Islet precursor cell (in vitro differentiated cells): Measurements from ENCODE around the gene FLYWCH1.

Experiments used
- DNase-seq: peaks from one replicate; pipeline ENCODE4 v3.0.0-alpha.2; 2018

FLYWCH1 gene

DNA sequence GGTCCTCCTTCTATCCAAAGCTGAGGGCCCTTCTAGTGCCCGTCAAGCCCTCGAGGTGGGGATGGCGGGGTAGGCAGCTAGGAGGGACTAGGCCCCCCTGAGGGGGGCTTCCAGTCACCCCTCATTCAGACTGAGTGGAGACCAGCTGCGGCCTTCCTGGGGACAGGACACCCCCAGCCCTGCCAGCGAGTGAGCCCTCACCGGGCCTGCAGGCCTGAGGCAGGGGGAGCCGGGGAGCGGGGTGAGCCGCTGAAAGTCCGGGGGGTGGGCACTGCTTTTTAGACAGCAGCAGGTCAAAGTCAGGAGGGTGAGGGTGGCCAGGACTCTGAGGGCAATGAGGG, 43.7 kb downstream of the FLYWCH1 start:
- no peak for DNase-seq

DNA sequence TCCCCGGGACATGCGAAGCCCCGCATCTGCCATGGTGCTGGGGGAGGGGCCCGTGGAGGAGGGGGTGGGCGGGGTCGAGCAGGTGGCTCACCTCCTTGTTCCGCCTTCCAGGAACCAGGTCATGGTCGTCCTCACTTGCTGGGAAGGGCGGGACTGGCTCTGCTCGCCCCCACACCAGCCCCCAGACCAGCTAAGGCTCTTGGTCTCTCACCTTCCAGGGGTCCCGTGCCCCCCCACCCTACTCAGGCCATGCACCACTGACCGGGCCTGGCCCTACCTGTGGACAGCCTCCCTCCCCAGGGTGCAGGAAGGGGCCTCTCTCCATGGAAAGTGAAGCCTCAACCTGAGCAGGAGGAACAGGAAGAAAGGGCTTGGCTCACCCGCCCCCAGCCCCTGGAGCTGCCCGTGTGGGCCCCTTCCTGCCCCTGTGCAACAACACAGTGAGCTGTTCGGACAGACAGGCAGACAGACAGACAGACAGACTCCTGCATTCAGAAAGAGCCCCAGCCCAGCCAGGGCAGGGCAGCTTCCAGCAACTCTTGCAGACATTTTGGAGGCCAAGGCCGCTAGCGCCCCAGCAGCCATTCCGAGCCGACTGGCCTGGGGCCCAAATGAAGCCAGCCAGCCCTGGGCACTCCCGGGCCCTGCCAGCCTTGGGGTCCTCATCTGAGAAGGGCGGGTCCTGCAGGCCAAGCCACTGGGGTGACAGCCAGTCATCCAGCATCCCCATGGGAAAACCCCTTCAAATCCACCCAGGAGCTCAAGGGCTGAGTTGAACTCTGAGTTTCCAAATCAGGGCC, 44.2 kb downstream of the FLYWCH1 start:
- DNase-seq = peak; percentile 55

DNA sequence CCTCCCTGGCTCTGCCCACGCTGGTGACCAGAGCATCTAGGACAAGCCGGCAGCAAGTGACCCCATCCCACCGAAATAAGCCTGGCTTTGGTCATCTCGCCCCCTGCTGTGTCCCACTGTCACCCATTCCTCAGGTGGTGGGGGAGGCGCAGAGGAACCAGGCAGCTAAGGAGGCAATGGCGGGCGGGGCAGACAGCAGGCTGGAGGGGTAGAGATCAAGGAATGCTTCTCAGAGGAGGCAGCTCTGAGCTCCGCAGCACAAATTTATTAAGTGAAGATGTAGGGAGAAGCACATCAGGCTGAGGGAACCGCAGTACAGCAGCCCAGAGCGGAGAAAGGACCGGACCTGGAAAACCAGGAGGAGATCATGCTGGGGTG, 44.8 kb downstream of the FLYWCH1 start:
- no peak for DNase-seq

DNA sequence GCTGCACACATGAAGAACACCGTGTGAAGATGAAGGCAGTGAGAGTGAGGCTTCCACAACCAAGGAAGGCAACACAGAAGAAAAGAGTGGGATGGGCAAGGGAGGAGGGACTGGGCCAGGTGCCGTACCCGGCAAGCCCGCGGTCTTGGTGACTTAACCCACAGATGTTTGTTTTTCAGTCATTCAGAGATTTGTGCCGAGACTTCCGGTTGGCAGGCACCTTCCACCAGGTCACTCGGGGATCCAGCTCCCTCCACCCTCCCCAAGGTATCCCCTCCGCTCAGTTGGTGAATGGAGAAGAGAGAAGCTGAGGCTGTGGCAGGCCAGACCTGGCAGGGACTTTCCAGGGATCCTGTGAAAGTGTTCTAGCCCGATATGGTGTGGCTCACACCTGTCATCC, 47.5 kb downstream of the FLYWCH1 start:
- DNase-seq = peak; percentile 44

DNA sequence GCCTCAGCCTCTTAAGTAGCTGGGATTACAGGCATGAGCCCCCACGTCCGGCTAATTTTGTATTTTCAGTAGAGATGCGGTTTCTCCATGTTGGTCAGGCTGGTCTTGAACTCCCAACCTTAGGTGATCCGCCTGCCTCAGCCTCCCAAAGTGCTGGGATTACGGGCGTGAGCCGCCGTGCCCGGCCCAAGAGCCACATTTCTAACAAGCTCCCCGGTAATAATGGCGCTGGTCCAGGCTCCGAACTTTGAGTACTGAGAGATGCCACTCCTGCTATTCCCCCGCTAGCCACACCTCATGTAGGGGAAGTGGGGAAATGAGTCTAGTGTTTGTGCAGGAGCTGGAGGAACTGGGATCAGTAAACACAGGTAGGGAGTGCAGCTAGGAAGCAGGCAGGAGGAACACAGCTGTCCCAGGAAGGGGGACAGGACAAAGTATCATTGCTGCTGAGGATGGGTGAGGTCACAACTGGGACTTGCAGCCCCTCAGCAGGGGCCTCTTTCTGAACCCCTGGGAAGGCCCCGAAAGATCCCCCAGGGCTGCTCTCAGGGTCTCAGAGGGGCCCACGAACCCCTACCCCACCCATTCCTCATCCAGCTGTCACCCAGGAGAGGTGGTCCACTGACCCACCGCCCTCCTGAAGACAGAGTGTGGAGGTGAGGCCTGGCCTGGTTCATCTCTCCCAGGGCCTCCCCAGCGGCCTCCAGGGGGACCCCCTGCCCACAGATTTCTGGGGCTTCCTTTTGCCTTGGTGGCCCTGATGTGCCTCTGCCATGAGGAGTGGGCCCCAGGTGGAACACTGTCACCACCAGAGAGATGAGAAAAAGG, 48.7 kb downstream of the FLYWCH1 start:
- DNase-seq = no peak

DNA sequence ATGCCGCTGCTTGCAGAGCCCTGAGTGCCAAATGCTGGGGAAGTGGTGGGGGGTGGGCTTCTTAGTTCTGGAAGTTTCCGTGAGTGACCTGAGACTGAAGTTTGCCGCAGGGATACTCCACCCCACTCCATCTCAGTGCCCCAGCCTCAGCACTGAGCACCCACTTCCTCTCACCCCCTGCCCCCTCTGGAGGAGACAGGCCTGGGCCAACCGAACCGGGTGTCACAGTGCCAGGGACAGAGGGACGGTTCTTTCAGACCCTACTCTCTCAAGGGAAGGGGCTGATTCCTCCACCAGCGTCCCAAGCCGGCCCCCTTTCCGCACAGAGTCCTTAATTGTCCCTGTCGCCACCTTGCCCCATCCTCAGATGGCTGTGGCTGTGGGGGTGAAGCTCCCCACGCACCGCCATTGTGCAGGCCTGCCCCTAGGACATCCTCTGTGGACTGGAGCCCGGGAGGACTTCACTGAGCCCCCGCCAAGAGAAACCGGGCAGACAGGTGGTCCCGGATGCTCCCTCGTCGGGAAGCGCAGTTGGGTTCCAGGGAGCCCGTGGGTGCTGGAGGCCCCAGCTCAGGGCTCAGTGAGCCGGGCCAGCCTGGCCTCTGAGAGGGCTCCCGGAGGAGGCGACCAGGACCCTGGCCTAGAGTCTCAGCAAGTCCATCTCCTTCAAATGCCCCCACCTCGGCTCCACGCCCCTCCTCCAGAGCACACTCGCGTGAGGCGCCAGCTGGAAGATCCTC, 50.8 kb downstream of the FLYWCH1 start:
- DNase-seq = no peak

DNA sequence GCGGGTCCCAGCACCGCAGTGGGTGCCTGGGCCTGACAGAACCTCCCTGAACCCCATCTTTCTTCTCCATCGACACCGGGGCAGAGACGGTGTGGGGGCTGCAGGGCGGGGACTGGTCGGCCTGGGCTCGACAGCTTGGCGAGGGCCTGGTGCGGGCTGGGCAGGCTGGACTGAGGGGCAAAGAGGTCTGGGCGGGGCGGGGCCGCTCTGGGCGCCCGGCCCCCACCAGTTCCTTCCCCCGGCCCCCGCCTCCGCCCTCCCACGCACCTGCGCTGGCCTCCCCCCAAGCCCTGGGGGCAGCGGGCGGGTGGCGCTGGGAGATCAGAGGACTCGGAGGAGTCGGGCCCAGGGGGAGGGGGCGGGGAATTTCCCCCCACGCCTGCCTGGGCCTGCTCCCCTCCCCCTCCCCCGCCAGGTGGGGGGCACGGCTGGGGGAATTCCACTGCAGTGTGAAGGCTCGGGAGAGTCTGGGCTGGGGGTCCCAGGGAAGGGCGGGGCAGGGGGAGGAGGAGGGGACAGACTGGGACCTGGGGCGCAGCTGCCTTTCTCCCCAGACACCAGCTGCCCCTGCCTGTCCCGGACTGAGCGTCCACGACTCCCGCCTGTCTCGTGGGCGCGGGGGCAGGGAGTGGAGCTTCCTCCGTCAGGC, 51.5 kb downstream of the FLYWCH1 start:
- DNase-seq = no peak

DNA sequence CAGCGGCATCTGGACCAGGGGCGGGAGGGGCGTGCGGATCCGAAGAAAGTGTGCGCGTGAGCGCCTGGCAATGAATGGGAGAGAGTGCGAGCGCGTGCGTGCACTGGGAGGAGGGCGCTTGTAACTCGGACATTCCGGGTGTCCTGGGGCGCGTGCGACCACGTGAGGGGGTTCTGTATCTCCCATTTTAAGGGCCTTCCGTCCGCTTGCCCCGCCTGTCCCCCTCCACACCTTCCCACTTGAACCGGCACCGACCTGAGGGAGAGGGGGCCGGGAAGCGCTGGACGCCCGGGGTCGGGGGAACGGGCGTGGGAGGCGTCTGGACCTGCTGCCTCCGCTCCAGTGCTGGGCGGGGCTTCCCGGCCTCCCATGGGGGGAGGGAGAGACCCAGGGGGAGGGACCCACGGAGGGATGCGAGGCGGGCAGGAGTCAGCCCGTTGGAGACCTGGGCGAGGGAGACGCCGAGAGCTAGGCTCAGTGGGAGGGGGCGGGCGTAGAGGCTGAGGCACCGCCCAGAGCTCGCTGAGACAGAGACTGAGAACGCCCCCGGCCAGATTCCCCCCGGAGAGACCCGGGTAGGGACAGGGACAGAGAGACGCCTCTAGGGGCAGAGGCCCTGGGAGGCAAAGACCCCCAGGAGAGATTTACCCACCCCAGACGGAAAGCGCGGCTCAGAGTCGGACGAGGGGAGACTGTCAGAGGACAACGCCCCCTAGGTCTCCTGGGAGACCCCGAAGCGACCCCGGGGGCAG, 52.2 kb downstream of the FLYWCH1 start, which contains the start of gene KREMEN2:
Gene KREMEN2 (plus strand): TSS at position 553 of the 752 bp plus-strand sequence. CDS start 246 bp downstream, outside the sequence.
- DNase-seq = peak; percentile 96

DNA sequence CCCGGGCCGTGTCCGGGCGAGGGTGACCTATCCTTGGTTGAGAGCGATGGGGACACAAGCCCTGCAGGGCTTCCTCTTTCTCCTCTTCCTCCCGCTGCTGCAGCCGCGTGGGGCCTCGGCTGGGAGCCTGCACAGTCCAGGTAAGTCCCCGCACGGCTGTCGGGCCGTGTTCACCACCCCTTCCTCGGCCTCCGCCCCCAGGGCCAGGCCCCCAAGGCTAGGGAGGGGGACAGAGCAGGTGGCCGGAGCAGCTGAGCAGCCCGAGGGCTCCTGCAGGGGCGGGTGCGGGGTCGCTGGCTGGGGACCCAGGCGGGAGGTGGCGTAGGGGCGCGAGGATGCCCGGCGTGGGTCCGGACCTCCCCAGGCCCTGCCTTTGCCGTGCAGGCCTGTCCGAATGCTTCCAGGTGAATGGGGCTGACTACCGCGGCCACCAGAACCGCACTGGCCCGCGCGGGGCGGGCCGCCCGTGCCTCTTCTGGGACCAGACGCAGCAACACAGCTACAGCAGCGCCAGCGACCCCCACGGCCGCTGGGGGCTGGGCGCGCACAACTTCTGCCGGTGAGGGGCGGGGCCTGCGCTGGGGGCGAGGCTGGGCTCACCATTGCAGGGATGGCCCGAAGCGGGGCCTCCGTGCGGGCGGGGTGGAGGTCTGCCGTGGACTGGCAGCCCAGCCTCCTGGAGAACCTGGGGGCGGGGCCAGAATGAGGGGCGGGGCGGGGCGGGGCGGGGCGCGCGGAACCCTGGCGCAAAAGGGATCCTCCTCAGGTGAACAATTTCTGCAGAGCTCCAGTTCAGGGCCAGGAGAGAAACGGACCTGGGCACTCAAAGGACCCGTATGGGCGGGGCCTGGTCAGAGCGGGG, 53.0 kb downstream of the FLYWCH1 start:
- peak; percentile 97 for DNase-seq

DNA sequence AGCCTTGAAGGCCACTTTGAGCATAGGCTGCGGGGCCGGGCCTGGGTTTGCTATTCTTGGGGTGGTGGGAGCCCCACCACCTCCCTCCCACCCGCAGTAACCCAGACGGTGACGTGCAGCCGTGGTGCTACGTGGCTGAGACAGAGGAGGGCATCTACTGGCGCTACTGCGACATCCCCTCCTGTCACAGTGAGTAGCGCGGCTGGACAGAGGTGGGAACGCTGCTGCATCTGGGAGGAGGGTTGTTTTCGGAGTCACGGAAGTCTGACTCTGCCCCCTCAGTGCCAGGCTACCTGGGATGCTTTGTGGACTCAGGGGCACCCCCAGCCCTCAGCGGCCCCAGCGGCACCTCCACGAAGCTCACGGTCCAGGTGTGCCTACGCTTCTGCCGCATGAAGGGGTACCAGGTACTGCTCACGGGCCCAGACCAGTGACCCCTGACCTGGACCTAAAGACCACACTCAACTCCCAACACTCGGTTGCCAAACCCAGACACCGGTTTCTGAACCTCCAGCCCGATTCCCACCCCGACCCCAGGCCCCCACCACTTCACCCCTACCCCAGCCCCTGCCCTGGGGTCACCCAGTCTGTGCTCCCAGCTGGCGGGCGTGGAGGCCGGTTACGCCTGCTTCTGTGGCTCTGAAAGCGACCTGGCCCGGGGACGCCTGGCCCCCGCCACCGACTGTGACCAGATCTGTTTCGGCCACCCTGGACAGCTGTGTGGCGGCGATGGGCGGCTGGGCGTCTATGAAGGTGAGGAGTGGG, 54.5 kb downstream of the FLYWCH1 start:
- DNase-seq = no peak

DNA sequence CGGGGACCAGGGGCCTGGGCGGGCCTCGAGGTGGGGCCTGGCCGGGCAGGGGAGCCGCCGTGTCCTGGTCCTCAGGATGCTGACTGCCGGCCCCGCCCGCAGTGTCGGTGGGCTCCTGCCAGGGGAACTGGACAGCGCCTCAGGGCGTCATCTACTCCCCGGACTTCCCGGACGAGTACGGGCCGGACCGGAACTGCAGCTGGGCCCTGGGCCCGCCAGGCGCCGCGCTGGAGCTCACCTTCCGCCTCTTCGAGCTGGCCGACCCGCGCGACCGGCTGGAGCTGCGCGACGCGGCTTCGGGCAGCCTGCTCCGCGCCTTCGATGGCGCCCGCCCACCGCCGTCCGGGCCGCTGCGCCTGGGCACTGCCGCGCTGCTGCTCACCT, 55.1 kb downstream of the FLYWCH1 start:
- DNase-seq = no peak

DNA sequence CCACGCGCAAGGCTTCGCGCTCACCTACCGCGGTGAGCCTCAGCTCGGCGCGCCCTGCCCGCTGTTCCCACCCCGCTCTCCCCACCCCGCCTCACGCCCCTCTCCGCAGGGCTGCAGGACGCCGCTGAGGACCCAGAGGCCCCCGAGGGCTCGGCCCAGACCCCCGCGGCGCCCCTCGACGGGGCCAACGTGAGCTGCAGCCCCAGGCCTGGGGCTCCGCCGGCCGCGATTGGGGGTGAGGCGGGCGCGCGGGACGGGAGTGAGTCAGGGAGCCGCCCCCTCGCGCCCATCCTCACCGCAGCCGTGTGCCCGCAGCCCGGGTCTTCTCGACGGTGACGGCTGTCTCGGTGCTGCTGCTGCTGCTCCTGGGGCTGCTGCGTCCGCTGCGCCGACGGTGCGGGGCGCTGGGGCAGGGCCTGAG, 55.5 kb downstream of the FLYWCH1 start:
- no peak for DNase-seq

DNA sequence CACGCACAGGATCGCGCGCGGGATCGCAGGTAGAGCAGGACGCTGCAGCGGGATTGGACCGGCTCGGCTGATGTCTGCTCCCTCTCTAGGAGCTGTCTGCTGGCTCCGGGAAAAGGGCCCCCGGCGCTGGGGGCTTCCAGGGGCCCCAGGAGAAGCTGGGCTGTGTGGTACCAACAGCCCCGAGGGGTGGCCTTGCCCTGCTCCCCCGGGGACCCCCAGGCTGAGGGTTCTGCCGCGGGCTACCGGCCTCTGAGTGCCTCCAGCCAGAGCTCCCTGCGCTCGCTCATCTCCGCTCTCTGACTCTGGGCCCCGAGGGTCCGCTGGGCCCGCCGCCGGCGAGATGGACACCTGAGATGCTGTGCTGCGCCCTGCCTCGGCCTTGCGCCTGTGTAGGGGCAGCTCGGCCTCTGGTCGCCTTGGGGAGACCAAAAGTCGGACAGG, 56.0 kb downstream of the FLYWCH1 start:
- no peak for DNase-seq

DNA sequence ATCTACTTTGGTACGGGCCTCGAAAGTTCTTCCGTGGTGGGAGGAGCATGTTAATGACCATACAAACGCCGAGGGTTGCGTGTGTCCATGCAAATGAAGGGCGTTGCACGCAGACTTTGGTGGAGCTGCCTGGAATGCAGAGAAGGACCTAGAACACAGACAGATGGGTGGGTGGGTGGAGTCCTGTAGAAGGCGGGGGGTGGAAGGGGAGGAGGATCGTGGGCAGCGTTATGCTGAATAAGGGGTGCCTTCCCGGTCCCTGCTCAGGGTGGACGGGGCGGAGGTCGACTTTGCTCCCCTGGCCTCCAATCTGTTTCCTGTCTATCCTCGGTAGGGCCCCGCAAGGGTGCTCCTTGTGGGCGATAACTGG, 56.6 kb downstream of the FLYWCH1 start:
- no peak for DNase-seq

DNA sequence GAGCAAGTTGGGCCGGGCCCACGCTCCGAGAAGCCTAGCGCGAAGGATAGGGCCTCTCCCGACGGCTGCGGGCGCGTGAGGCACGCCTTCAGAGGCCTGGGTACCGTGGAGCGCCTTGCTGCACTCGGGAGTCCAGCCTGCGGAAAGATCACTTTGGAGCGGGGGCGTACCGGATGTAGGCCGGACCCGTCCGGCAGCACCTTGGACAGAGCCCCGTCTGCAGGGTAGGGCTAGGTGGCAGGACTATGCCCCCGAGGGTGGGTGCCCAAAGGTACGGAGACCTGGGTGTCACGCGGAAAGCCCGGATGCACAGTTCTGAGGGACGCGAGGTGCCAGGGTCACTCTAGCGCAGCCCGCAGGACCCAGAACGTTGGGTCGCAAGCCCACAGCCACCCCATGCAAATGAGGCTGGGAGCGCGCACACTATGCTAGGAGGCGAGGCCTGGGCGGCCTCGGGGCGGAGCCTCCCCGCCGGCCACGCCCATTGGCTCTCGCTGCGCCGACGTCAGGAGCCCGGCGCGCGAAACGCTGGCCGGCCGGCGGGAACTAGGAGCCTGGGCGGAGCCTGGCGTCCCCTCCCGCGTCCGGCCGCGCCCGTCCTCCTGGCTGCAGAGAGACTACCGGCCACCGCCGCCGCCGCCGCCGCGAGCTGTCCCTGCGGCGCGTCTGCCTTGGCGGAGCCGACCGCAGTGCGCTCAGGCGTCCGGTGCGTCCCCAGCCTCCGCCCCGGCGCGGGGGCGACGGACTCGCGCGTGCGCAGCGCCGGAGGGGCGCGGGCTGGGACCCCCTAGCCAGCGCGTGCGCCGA, 57.2 kb downstream of the FLYWCH1 start, which contains the start of gene PAQR4:
Gene PAQR4 (plus strand): TSS at position 611 of the 807 bp plus-strand sequence. CDS start 327 bp downstream, outside the sequence.
- peak; percentile 93 for DNase-seq

DNA sequence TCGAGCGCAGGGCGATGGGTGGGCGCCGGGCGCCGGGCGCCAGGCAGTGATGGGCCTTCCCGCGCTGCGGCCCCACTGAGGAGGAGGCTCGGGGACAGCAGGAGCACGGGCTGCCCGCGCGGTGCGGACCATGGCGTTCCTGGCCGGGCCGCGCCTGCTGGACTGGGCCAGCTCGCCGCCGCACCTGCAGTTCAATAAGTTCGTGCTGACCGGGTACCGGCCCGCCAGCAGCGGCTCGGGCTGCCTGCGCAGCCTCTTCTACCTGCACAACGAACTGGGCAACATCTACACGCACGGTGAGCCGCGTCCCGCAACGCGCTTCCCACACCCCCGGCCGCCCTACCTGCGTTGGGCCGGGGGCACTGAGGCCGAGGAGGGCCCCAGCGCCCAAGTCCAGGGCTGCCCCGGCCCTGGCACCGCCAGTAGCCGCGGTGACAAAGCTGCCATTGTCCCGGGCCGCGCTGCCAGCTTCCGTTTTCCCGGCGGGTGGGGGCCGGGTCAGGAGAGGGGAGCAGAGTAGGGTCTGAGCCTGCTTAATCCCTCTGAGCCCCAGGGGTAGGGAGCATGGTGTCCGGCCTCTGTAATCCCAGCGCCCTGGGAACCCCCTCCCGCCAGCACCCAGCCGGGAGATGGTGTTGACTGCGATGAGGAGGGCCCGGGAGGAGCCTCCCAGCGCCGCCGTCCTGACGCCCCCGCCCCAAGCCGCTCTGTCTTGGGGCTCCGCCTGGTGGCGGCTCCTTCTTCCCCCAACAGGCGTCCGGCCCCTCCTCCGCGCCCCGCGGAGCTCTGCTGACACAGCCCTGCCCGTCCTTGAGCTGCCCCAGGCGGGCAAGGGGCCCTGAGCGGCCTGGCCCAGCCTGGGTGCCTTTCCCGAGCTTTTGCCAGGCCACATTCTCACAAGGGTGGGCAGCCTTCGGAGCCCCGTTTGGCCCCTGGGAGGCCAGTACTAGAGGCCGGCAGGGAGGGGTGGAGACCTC, 58.1 kb downstream of the FLYWCH1 start:
- peak; percentile 86 for DNase-seq

DNA sequence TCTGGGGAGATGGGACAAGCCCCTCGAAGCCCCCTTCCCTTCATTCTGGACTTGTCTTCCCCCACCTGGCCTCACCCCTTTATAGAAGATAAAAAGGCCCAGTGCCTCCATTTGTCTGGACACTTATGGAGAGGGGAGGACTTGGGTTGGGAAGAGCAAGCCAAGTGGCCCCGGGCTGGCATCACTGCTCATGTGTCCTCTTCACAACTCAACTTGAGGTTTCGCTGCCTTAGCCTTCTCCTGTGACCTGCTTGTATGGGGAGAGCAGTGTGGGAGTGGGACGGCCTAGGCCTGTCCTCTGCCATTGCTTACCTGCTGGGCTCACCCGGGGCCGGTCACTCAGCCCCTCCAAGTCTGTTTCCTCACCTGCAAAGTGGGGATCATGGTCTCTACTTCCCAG, 58.8 kb downstream of the FLYWCH1 start:
- DNase-seq = no peak
